Upper lobe of left lung (tissue), 4 donors: ENCODE data around the gene KNTC1.

Experiments
- CTCF ChIP-seq, 6 experiments: fragments of 450-650 bp in 4 of 6; fragments of 200-600 bp in 2 of 6; sonication (generic) in 2 of 6; IDR thresholded peaks; one replicate each; pipeline ENCODE4 v1.5.1; 2016 to 2019; ENCODE audit warnings: antibody characterized with exemption in 6 of 6
- EP300 ChIP-seq, 4 donors: sonication (generic); formaldehyde crosslinking; IDR thresholded peaks; one replicate each; pipeline ENCODE4 v1.5.1; 2017; ENCODE audit warnings: antibody characterized with exemption in 4 of 4, control low read depth in 2 of 4
- POLR2A ChIP-seq, 4 donors: fragments of 450-650 bp; IDR thresholded peaks; one replicate each; pipeline ENCODE4 v1.5.1; 2016 to 2017; ENCODE audit warnings: antibody characterized with exemption in 4 of 4, mild to moderate bottlenecking in 2 of 4
- POLR2AphosphoS5 ChIP-seq, 2 donors: sonication (generic); formaldehyde crosslinking; IDR thresholded peaks; one replicate each; pipeline ENCODE4 v1.5.1; 2017; ENCODE audit warnings: antibody characterized with exemption in 2 of 2

DNA sequence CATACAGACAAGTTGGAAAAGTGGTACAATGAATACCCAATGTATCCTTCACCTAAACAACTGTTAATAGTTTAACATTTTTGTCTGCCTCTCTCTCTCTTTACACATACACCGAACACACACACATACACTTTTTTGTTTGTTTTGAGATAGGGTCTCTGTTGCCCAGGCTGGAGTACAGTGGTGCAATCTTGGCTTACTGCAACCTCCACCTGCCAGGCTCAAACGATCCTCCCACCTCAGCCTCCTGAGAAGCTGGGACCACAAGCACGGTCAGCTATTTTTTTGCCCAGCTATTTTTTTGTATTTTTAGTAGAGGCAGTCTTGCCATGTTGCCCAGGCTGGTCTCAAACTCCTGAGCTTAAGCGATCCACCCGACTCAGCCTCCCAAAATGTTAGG, 43.1 kb upstream of the KNTC1 start:
- TF ChIP-seq CTCF (IDR thresholded peaks at IDR 0.05) (no peak), POLR2AphosphoS5 (IDR thresholded peaks at IDR 0.05) (no peak), EP300 (IDR thresholded peaks at IDR 0.05) (no peak), POLR2A (IDR thresholded peaks at IDR 0.05) (no peak)
